NCI-H345 treated with DMSO at 0.1 percent for 48 hours (cell line): ENCODE measurements around the gene IDS.

ENCODE experiments used
- DNase-seq: peaks from one replicate; lab custom pipeline; 2025; ENCODE audit not compliant: unreplicated experiment; lab: John Stamatoyannopoulos, UW

Gene IDS

GRCh38 chrX:149467461-149467860 lies 37.6 kb downstream of the IDS start:
- no peak for DNase-seq

- no peak for DNase-seq
These were observed 42.3 kb downstream of the IDS start for GRCh38 chrX:149462849-149463248.

GRCh38 chrX:149461746-149462145 lies 43.4 kb downstream of the IDS start:
- no peak for DNase-seq

GRCh38 chrX:149458586-149458985 lies 46.5 kb downstream of the IDS start:
- DNase-seq, result no peak

GRCh38 chrX:149456476-149457245 lies 48.4 kb downstream of the IDS start:
- DNase-seq, result peak; percentile 4

- no peak for DNase-seq
These were observed 49.2 kb downstream of the IDS start for GRCh38 chrX:149455934-149456333.

GRCh38 chrX:149453906-149454822 lies 50.9 kb downstream of the IDS start:
- no peak for DNase-seq

- DNase-seq, result no peak
These were observed 52.1 kb downstream of the IDS start for GRCh38 chrX:149453030-149453429.

- no peak for DNase-seq
These were observed 71.7 kb downstream of the IDS start for GRCh38 chrX:149433451-149433850.

GRCh38 chrX:149433051-149433450 lies 72.1 kb downstream of the IDS start:
- no peak for DNase-seq
